Activated CD8-positive, alpha-beta memory T cell treated with anti-CD3 and anti-CD28 coated beads for 4 hours (primary cell): Measurements from ENCODE around the gene IL17REL.
A peak's percentile ranks its signal among the peaks of the same experiment; 100 is the strongest.

Experiments
- DNase-seq, 2 donors: peaks; one replicate each; pipeline ENCODE4 v3.0.0-alpha.2; 2020; ENCODE audit warnings: low read depth in 2 of 2

IL17REL gene

DNA sequence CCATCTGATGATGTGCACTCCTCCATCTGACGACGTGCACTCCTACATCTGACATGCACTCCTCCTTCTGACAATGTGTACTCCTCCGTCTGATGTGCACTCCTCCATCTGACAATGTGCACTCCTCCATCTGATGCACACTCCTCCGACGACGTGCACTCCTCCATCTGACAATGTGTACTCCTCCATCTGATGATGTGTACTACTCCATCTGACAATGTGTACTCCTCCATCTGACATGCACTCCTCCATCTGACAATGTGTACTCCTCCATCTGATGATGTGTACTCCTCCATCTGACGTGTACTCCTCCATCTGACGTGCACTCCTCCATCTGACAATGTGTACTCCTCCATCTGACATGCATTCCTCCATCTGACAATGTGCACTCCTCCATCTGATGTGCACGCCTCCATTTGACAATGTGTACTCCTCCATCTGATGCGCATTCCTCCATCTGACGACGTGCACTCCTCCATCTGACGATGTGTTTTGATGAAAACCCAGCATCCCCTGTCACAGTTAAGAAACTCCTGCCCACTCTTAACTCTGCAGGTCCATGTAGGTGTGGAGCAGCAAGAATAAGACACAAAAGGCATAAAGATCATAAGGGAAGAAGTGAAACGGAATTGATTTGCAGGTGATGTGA lies 9.7 kb upstream of the IL17REL start:
- DNase-seq = no peak

DNA sequence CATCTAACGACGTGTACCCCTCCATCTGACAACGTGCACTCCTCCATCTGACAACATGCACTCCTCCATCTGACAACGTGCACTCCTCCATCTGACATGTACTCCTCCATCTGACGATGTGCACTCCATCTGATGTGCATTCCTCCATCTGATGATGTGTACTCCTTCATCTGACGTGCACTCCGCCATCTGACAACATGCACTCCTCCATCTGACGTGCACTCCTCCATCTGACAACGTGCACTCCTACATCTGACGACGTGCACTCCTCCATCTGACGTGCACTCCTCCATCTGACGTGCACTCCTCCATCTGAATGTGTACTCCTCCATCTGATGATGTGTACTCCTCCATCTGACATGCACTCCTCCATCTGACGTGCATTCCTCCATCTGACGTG lies 8.0 kb upstream of the IL17REL start:
- DNase-seq = no peak

DNA sequence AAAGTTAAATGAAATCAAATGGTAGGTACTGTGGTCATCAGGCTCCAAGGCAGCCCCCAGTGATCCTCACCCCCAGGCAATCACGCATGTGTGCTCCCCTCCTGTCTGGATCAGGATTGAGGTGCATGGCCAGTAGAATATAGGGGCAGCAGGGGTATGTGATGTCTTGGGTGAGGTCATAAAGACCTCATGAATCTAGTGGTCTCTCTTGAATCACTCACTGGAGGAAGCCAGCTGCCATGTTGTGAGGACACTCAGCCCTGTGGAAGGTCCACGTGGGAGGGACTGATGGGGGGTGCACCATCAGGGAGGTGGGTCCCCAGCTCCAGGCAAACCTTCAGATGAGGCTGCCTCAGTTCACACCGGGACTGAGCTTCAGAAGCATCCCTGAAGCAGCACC lies 6.8 kb upstream of the IL17REL start:
- DNase-seq = no peak

DNA sequence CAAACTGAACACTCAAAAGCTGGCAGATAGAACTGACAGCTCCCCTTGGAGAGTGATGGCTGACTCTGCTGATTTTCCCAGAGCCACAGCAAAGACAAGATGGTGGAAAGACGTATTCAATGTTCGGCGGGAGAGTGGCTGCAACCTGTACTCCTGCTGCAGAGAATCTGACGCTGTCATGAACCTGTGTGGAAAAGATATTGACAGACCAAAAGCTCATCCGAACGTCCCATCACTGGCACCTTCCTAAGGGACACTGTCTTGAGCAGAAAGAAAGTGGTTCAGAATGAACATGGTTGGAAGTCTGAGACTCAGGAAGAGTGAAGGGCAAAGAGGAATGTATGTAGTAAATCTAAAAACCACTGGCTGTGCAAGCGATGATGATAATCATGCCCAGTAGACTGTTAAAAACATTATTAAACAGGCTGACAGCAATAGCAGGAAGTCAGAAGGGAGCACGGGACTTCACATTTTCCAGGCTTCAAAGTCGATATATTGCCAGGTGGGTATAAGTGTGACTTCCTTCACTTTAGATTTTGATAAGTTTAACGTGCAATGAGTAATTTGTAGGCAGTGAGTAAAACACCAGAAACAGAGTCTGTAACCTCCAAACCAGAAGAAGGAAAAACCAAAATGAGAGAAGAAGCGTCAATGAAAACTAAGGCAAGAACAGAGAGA lies 6.2 kb upstream of the IL17REL start:
- no peak for DNase-seq

DNA sequence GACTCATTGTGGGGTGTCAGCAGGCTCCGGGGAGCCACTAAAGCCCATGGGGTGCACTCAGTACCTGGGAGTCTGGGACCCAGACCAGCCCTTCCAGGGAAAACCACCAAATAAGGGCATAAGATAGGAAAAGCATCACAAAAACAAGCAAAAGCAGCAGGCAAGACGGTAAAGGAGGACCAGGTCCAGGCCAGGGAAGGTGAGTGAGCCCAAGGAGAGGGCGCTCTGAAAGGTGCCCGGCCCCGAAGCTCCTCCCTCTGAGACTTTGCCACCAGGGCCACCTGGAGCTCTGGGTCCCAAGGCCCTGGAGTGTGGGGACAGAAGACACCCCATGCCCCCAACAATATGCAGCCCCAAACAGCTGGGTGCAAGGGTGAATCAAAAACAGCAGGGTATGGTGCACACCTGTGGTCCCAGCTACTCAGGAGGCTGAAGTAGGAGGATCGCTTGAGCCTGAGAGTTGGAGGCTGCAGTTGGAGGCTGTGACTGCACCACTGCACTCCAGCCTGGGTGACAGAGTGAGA lies 5.2 kb upstream of the IL17REL start:
- no peak for DNase-seq

DNA sequence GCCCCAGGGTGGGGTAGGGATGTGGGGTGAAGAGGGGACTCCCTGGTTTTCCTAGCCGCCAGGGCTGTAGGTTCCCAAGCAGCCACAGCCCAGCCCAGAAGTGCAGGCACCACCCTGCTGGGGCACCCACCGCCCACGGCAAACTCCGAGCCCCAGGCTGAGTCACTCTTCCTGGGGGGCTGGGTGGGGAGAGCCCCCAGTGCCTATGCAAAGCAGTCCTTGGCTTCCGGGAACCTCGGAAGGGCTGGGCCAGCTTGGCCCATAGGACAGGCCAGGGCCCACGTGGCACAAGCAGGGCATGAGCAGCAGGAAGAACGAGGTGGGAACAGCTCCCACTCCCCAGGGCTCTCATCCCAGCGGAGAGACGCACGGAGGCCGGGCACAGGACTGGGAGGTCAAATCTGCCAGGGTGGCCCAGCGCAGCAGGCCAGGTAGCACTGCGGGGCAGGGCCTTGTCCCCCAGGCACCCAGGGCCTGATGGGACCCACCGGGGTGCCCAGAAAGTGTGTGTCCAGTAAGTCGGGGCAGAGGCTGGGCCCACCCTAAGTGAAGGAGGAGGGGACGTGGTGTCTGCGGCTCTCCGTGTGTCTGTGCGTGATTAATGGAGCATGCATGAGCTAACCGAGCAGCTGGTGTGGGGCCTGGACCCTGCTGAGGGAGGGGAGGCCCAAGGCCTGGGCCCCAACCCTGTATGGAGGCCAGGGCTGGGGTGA lies 4.6 kb upstream of the IL17REL start:
- peak; percentile 60 to 64 for DNase-seq

DNA sequence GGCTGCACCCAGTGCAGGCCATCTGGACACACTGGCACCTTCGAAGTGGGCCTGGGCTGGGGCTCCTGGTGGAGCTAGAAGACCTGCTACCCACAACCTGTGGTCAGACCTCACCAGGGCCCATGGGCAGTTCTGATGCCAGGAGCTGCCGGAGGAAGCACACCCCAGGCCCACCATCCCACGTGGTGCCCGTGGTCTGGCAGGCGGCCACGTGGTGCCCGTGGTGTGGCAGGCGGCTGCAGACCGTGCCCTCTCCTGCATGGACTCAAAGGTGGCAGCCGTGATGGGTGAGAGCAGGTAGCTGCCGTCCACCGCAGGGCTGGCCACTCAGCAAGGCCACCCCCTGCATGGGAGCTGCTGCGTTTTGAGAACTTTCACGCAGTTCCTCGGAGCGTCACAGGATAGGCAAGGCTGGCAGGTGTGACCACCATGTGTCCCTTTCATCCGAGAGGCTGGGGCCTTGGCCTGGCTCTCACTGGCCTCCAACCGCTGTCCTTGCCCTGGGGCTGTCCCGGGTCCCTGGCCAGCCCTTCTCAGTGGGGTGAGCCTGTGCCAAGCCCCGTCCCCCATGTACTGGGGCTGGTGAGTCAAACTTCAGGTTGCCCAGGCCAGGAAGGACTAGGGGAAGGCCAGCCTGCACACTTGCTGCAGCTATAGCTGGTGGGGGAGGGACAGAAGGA lies 3.9 kb upstream of the IL17REL start:
- no peak for DNase-seq

DNA sequence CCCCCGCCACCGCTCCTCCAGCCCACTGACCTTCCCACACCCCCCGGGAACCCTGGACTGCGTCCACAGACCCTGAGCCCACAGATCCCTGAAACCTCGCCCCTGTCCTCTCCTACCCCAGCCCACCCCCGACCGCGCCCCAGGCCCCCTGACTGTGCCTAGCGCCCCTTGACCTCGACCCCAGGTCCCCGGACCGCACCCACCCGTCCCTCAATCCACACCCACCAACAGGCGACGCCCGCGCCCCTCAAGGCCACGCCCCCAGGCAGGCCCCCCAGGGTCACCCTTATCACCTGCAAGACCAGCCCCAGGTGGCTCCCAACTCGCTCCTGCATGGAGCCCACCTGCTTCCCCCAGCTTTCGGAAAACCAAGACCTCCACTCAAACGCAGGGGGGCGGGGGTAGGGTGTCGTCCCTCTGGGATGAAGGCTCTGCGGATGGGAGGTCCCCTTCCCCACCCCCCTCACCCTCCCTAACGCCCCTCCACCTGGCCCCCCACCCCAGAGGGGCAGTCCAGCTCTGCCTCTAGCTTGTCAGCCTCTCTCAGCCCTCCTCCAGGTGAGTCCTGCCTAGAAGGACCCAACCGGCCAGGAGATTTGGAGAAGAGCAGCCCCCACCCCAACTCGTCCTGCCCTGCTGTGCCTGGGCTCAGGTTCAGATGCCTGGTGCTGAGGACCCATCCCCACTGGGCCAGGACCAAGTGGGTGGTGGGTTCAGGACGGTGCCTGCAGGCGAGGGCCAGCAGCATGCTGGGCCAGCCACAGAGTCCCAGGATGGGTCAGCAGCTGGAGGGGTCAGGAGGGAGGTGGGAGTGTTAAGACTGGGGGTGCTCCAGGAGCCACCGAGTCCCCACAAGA lies 3.1 kb upstream of the IL17REL start:
- no peak for DNase-seq

DNA sequence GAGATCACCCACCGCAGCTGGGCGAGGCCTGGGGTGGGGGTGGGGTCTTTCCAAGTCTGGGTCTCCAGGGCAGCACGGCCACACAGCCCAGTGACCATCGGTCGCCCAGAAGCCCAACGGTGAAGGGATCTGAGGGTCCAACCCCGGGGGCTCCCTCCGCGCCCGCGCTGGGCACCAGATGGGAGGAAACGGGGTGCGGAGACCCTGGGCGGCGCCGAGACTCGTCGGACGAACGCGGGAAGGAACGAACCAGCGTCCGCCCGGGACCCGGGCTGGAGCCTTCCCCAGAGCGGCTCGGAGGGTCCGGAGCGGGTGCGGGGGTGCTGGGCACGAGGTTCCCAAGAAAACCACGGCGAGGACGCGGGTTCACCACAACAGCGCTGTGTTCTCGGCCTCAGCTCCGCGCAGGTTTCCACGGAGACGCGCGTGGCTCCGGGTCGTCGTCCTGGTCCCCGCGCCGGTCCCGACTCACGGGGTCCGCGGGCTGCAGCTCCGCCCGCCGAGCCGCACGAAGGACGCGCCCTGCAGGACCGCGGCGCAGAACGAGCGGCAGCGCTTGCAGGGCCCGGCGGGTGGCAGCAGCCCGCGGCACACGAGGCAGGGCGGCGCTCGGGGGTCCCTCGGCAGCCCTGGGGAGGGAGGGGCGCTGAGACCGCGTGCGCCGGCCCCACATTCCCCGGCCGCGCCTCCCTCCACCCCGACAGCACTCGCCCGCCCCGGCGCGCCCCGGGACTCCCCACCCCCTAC lies 2.3 kb upstream of the IL17REL start:
- DNase-seq = no peak

DNA sequence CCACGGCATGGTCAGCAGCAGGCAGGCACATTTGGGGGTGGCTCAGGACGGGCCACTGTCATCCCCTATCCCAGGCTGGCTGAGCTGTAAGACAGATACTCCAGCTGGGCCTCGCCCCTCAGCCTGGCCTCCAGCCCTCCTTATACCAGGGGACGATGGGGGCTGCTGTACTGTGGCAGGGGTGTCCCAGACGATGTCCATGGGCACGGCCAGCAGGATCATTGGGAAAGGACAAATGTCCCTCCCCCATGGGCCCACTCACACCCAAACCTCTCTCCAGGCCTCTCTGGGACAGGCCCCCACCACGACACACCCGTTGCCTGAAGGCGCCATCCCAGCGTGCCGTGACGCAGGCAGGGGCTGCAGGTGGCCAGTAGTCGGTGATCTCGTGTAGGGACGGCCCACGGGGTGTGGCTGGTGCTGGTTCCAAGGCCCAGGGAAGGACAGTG lies 1.5 kb upstream of the IL17REL start:
- DNase-seq = no peak

DNA sequence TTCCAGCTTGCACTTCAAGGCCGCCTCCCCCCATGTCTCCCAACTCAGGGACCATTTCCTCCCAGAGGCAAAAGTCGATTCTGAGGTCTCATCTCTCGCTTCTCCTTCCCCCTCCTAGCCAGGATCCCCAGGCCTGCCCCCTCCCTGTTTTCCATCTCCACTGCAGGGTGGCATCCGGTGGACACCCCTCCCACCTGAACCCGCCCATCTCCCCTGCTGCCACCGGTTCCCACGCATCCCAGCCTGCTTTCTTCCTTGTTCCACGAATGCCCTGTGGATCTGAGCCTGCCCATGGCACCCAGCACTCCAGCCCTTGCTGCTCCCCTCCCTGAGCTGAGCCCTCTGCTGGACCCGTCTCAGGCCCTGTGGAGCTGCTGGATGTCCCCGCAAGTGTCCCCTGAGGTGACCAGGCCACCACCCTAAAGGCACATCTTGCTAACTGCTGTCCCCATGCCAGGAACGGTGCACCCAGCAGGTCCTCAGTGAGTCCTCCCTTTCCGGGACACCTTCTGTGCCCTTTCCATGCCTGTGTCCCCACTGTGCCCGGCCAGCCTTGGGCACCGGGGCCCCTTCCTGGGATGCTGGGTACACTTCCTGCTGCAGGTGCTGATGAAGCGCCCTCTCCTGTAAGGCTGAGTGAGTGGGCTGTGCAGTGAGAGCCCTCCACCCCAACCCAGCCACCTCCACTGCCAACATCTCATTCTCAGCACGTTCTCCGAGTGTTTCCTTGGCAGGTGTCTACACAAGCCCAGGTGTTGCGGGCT lies 936 bp downstream of the IL17REL start:
- DNase-seq = no peak

DNA sequence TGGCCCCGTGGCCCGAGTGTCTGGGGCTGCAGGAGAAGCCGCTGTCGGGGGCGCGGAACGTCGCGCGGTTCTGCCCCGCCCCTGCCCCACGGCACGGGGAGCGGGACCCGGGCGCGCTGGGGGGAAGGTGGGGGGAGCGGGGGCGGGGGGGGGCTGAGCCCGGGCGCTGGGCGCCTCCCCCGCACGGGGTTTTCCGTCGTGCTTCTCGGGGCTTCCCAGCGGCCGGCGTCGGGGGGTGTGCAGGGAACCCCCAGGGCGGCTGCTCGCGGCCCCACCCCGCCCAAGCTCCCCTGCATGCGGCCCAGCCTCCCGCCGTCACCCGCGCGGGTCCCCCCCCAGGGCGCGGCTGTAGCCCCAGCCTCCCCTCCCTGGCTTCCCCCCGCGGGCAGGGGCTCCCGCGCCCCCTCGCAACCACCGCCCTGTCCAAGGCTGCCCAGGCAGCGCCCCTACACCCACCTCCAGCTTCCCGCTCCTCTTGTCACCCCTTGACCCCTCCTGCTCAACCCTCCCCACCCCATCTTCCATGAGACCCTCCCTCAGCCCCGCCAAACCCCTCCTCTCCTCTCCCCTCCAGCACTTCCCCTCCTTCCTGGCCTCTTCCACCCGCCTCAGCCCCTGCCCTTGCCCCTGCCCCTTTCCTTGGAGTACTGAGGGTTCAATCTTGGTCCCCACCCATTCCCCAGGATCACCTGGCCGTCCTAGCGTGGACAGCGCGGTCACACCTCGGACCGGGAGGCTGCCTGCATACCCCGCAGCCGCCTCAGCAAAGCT lies 1.7 kb downstream of the IL17REL start:
- DNase-seq = peak; percentile 70 to 72

DNA sequence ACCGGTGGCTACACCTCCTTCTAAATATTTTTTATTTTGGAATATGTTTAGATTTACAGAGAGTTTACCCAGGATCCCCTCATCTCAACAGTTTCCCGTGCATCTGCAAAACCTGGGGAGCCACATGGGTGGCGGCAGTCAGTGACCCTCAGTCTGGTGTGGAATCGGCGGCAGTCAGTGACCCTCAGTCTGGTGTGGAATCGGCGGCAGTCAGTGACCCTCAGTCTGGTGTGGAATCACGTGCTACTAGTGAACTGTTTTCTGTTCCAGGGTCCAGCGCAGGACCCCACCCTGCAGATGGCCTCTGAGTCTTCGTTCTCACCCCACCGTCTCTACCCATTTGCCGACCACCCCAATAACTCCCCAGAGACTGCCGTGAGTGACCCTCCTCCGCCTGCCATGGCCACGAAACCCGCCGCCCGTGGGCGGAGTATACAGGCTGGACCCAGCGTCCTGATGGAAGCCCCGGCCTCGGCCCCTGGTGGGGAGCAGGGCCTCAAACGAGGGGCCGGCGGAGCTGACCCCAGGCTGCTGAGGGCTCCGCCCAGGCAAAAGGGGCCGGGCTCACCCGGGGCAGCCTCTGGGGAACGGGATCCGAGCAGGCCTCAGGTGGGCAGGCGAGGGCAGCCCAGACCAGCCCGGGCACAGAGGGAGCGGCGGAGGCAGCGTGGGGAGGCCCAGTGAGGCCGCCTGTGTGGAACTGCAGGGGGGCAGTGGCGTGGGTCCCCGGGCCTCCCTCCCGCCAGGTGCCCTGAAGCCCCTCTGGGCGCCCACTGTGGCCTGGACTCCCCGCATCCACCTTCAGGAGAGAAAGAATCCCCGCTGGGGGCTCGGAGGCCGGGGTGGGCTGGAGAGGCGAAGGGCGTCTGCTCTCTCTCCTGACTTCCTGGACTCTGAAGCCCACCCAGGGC lies 2.5 kb downstream of the IL17REL start:
- DNase-seq = no peak

DNA sequence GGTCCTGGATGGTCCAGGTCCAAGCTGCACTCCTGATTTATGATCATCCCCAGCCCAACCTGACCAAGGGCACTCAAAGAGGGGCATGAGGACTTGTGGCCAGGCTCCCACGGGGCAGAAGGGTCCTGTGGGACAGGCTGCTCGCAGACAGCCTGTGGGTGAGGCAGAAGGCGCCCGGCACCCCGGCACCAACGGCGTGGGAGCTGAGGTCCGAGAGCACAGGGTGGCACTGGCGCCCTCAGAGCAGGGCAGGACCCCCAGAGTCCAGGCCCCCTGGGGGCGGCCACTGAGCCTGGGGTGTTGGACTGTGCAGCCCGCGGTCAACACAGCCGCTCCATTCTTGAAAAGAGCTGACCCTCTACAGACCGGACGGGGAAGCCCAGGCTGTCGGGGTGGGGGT lies 3.3 kb downstream of the IL17REL start:
- DNase-seq = no peak

DNA sequence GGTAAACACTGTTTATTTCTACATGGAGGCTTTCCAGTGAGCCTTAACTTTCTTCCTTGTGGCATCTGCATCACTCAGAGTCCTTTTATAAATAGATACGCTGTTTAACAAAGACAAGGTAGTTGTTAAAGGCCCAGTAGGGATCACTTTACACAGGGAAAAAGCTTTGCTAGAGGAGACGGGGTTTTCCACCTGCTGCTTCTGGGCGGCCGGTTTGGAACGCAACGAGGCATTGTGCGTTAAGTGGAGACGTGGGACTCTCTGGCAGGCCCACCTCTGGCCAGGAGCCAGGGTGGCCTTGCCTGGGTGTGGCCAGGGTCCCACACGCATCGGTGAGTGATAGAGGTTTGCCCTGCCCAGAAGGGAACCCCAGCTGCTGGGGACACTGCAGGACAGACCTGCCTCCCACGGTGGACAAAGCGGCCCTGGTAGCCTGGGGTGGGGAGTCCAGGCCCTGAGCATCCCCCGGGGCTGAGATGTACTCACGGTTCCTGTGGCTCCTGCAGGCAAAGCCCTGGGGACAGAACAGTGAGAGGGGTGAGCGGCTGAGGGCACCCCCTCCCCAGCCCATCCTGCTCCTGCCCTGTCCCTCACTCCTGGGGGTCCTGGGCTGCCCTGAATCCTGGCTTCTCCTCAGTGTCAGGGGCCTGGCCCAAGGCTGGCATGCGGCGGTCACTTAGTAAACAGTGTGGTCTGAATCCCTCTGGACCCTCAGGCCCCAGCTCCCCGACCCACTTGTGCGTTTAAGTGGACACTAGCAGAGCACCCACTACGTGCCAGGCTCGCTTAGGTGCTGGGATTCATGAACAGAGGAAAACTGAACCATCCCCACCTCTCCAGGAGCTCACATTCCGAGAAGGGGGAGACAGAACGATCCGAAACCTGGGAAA lies 4.2 kb downstream of the IL17REL start:
- DNase-seq = no peak

DNA sequence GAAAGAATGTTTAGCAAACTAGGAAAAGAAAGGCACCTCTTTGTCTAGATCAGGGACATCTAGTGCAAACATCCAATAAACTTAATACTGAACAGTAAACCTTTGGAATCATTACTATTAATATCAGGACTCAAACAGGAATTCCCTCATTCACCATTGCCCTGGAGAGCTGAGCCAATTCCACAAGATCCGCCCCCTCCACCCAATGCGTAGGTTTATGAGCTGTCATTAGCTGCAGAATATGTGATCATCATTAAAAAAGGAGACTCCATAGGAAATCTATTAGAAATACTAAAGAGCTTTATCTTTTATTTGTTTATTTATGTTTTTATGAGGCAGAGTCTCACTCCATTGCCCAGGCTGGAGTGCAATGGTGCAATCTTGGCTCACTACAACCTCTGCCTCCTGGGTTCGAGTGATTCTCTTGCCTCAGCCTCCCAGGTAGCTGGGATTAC lies 5.5 kb downstream of the IL17REL start:
- DNase-seq = no peak

DNA sequence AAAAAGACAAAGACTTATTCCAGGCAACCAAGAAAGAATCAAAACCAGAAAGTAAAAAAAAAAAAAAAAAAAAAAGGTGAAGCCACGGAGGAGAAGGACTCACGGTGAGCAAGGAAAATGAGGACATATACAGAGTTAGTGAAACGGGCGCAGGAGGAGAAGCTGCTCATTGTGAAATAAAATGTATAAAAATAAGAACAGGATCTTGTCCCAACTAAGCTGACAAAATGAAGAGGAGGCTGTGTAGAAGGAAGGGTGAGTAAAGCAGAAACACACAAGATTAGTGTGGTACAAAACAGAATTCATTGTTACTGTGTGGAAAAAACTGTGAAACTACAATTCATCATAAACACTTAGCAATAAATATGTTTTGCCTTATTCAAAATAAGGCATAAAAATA lies 7.6 kb downstream of the IL17REL start:
- no peak for DNase-seq
